Neuron (in vitro differentiated cells): ENCODE data around the gene MALRD1.

ENCODE experiments used
- H2AFZ ChIP-seq: one replicate; pipeline ENCODE4 v1.6.1; 2013; ENCODE audit warnings: low read depth, mild to moderate bottlenecking, inconsistent platforms, low read length, moderate library complexity
- H3K27me3 ChIP-seq: one replicate; pipeline ENCODE4 v1.6.1; 2013; ENCODE audit warnings: low read length; ENCODE audit not compliant: insufficient read depth
- H3K36me3 ChIP-seq: one replicate; pipeline ENCODE4 v1.6.1; 2013; ENCODE audit warnings: low read length; ENCODE audit not compliant: insufficient read depth
- H3K4me1 ChIP-seq: one replicate; pipeline ENCODE4 v1.6.1; 2013; ENCODE audit warnings: low read length; ENCODE audit not compliant: insufficient read depth
- H3K4me3 ChIP-seq: 2 replicates; pipeline ENCODE4 v1.5.1; 2013; ENCODE audit warnings: mild to moderate bottlenecking, low read length, moderate library complexity
- H3K9me3 ChIP-seq: one replicate; pipeline ENCODE4 v1.6.1; 2013; ENCODE audit warnings: low read length

The MALRD1 gene

DNA sequence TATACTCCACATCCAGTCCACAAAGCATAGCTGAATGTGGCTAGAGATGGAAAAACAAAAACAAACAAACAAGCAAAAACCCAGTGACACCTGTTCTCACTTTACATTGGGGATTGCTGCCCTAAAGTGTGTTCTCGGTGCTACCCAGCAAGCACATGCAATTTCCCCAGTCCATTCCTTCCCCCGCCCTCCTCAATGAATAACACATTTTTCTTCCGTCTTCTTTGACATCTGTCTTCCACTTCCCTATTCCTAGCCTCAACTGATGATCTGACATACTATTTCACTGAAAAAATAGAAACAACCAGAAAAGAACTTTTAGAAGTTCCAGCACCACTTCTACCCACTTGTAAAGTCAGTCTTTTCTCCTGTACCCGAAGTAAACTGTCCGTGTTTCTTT lies 147.1 kb downstream of the MALRD1 start:
- Histone ChIP-seq H2AFZ (no peak overlapping the region), H3K9me3 (no peaks in the 10 kb centered on the region), H3K4me1 (no peaks in the 10 kb centered on the region), H3K4me3 (no peak overlapping the region), H3K36me3 (no peaks in the 10 kb centered on the region), H3K27me3 (no peaks in the 10 kb centered on the region)

DNA sequence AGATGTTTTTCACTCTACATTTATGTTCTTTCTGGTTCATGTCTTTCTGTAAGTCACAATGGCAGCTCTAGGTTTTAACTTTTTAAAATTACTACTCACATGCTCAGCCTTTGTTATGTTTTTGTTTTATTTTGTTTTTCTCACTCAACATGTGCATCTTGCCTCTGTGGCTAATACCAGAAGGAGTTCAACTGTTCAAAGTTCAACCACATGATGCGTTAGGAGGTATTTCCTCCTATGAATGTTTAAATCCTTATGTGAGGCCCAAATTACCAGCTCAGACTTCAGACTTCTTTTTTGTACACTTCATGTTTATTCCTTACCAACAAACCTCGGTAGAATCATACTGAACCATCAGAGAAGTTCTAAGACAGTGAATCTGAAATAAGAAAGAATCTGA lies 151.6 kb downstream of the MALRD1 start:
- Histone ChIP-seq H3K27me3 (no peaks in the 10 kb centered on the region), H2AFZ (no peak overlapping the region), H3K36me3 (no peaks in the 10 kb centered on the region), H3K9me3 (no peaks in the 10 kb centered on the region), H3K4me3 (no peak overlapping the region), H3K4me1 (no peaks in the 10 kb centered on the region)

DNA sequence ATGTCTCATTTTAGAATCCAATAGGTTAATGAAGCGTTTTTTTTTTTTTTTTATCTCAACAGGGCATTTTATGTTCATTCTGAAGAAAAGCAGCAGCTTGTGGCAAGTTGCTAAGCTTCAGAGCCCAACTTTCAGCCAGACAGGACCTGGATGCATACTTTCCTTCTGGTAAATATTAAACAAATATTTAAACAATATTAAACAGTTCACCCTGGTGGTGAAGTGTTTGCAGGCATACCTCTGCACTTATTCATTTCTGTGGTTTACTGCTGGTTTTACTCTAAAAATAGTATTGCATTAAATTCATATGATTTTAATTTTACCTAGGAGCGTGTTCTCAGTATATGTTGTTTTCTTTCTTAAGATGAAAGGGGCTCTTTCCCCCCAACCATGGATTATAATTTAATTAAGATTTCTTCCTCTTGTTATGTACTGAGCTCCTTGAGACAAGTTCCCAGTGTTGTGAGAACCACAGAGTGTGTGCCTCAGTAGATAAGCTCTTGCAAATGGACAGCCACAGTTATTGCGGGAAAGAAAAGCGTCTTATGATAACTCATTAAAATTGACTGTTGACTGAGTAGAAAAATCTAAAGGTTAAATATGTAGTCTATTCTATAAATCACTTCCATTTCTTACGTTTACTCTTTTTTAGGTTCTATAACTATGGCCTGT lies 155.8 kb downstream of the MALRD1 start:
- Histone ChIP-seq H3K4me1 (peaks cover 5% of the 10 kb centered on the region), H3K4me3 (no peak overlapping the region), H3K27me3 (no peaks in the 10 kb centered on the region), H3K36me3 (no peaks in the 10 kb centered on the region), H3K9me3 (no peaks in the 10 kb centered on the region), H2AFZ (no peak overlapping the region)

DNA sequence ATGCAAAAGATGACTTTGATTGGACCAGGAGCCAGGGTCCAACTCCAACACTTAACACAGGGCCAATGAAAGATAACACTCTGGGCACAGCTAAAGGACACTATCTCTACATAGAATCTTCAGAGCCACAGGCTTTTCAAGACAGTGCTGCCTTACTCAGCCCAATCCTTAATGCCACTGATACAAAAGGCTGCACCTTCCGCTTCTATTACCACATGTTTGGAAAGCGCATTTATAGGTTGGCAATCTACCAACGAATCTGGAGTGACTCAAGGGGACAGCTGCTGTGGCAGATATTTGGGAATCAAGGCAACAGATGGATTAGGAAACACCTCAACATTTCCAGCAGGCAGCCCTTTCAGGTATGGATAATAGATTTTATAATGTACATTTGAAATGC lies 160.7 kb downstream of the MALRD1 start:
- Histone ChIP-seq H3K36me3 (no peaks in the 10 kb centered on the region), H3K4me1 (peaks cover 5% of the 10 kb centered on the region), H3K4me3 (no peak overlapping the region), H3K27me3 (no peaks in the 10 kb centered on the region), H3K9me3 (no peaks in the 10 kb centered on the region), H2AFZ (no peak overlapping the region)

DNA sequence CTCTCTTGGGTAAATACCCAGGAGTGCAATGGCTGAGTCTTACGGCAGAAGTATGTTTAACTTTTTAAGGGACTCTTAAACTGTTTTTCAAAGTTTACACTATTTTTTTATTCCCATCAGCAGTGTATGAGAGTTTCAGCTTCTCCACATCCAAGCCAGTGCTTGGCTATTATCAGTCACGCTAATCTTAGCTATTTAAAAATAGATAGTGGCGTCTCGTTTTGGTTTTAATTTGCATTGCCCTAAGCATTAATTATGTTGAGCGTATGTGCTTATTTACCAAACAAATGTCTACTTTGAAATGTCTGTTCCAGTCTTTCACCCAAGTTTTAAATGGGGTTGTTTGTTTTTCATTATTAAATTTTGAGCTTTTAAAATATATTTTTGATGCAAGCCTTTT lies 164.0 kb downstream of the MALRD1 start:
- Histone ChIP-seq H3K9me3 (no peaks in the 10 kb centered on the region), H3K4me3 (no peak overlapping the region), H3K4me1 (no peaks in the 10 kb centered on the region)

DNA sequence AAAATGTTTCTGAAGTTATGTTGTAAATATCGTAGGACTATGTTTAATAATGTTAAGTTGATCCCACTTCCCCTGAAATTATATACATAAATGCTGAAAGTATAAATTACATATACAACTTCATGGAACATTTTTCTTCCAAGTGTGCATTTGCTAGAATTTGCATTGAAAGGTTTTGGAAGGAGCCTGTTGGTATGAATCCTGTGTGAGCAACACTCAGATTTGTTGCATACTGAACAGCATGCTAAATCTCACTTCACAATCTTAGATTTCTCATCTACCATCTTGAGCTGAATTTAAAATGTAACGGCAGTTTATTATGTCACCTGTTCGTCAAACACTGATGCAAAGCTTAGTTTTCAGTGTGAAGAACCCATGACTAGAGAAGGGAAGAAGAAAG lies 172.6 kb downstream of the MALRD1 start:
- no peak overlapping the region for H2AFZ ChIP-seq
- H3K27me3 ChIP-seq: no peaks in the 10 kb centered on the region
- no peaks in the 10 kb centered on the region for H3K9me3 ChIP-seq
- no peaks in the 10 kb centered on the region for H3K4me1 ChIP-seq
- H3K36me3 ChIP-seq: no peaks in the 10 kb centered on the region
- no peak overlapping the region for H3K4me3 ChIP-seq

More for the DNA sequence above, 164.0 kb downstream of the MALRD1 start:
- H3K27me3 ChIP-seq: no peaks in the 10 kb centered on the region
- no peak overlapping the region for H2AFZ ChIP-seq
- no peaks in the 10 kb centered on the region for H3K36me3 ChIP-seq

DNA sequence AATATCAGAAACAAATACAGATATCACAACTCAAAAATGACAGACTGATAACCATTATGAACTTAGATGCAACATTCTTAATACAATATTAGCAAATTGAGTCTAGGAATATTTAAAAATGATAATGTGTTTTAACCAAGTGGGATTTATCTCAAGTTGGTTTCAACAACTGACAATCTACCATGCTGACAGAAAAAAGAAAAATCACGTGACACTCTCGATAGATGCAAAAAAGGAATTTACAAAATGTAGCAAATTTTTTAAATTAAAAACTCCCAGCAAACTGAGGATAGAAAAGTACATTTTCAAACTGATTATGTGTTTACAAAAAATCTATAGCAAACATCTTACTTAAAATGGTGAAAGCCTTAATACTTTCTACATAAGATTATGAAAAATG lies 177.4 kb downstream of the MALRD1 start:
- Histone ChIP-seq H2AFZ (no peak overlapping the region), H3K4me3 (no peak overlapping the region), H3K27me3 (no peaks in the 10 kb centered on the region), H3K36me3 (no peaks in the 10 kb centered on the region), H3K9me3 (no peaks in the 10 kb centered on the region), H3K4me1 (no peaks in the 10 kb centered on the region)

DNA sequence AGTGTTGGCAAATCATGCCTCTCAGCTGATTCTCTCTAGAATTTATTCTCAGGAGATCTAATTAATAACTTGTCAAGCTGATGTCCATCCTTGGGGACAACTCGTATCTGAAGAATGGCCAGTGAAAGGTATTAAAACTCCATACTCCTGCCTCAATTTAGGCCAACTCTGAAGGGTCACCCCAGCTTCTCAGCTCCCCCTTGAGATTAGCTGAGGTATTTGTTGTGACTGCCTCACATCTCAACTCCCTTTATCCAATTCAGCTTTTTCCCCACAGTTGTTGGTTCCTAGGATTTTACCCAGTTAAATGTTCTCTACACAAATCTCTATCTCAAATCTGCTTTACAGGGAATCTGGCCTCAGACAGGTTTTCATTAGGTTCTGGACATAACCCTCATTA lies 182.4 kb downstream of the MALRD1 start:
- Histone ChIP-seq H2AFZ (no peak overlapping the region), H3K27me3 (no peaks in the 10 kb centered on the region), H3K9me3 (no peaks in the 10 kb centered on the region), H3K36me3 (no peaks in the 10 kb centered on the region), H3K4me3 (no peak overlapping the region), H3K4me1 (no peaks in the 10 kb centered on the region)

DNA sequence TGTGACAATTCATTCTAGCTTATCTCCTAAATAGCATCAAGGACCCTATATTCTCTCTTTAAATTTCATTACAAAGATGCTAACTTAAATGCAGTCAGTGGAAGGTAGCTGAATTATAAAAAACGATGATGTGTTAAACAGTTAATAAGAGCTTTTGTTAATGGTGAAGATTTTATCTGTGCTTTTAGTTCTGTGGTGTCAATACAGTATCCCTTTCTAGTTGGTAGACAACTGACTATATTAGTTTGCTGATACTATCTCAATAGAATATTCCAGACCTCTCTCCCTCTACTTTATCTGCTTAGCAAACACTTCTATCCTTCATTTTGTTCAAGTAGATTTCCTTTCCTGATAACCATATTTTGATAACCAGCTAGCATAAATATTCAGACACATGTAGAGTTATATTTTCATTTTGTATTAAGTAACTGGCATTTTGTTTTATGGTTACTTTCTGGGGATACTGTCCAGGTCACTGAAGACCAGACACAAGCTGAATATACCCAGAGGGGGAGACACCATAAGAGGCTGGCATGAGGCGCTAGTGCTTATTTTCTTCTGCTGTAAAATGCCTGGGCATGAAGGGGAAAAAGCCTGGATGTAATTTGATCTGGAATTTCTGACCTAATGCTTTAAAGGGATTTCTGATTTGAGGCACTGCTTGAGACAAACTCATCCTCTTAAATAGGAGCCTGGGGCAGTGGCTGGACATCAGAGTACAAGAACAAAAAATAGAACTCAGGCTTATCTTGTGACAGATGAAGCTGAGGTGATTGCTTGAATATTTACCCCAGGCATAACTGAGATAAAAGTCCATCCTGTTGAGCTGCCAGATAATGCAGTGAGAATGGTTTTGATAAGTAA lies 197.5 kb downstream of the MALRD1 start:
- Histone ChIP-seq H3K27me3 (no peaks in the 10 kb centered on the region), H3K36me3 (no peaks in the 10 kb centered on the region), H2AFZ (no peak overlapping the region), H3K4me3 (no peak overlapping the region), H3K4me1 (no peaks in the 10 kb centered on the region), H3K9me3 (no peaks in the 10 kb centered on the region)

DNA sequence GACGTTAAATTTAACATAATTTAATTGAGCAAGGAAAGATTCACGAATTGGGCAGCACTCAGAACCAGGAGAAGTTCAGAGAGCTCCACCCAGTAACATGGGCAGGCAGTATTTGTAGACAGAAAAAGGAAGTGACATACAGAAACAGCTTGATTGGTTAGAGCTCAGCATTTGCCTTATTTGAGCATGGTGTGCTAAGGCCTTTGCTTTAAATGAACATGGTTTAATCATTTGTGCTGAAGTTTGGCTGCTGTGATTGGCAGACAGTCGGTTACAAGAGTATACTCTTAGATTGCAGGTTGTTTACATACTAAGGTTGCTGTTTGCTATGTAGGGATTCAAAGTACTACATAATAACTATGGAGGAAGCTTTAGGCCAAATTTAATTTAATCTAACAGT lies 199.2 kb downstream of the MALRD1 start:
- no peaks in the 10 kb centered on the region for H3K27me3 ChIP-seq
- H3K9me3 ChIP-seq: no peaks in the 10 kb centered on the region
- H3K4me1 ChIP-seq: no peaks in the 10 kb centered on the region
- H3K4me3 ChIP-seq: no peak overlapping the region
- H2AFZ ChIP-seq: no peak overlapping the region
- no peaks in the 10 kb centered on the region for H3K36me3 ChIP-seq

DNA sequence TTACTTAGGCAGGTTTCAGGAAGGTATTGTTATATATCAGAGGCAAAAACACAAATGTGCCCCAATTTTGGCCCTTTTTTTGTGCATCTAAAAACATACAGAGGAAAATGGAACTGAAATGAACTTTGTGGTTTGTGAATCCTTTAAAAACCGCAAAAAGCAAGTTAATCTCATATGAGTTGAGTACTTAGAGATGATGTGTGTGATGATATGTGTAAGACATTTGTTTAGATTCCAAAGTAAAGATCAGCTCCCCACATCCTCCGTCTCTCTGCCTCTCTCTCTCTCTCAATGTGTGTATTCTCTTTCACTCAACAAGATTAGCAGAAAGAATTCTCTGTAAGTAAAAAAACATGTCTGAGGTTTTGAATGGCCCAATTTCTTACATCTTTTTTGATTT lies 201.9 kb downstream of the MALRD1 start:
- Histone ChIP-seq H3K9me3 (no peaks in the 10 kb centered on the region), H3K27me3 (no peaks in the 10 kb centered on the region), H3K4me3 (no peak overlapping the region), H3K4me1 (no peaks in the 10 kb centered on the region), H3K36me3 (no peaks in the 10 kb centered on the region), H2AFZ (no peak overlapping the region)

DNA sequence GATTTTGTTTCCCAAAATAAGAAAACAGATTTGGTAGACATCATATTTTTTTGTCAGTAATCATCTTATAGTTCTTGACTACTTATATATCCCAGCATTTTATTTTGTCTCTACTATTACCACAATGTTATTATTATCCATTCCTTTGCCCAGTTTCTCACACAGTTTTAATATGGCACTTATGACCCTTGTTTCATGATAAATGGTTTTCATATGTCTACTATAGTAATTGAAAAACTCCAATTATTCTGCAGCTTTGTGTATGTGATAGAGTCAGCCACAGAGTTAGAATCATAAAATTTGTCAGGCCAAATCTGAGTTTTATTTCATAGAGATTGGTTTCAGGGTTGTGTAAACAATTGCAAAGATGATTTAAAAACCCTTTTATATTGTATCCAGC lies 203.9 kb downstream of the MALRD1 start:
- no peaks in the 10 kb centered on the region for H3K4me1 ChIP-seq
- H3K9me3 ChIP-seq: no peaks in the 10 kb centered on the region
- no peak overlapping the region for H3K4me3 ChIP-seq
- H2AFZ ChIP-seq: no peak overlapping the region
- H3K27me3 ChIP-seq: no peaks in the 10 kb centered on the region
- no peaks in the 10 kb centered on the region for H3K36me3 ChIP-seq

DNA sequence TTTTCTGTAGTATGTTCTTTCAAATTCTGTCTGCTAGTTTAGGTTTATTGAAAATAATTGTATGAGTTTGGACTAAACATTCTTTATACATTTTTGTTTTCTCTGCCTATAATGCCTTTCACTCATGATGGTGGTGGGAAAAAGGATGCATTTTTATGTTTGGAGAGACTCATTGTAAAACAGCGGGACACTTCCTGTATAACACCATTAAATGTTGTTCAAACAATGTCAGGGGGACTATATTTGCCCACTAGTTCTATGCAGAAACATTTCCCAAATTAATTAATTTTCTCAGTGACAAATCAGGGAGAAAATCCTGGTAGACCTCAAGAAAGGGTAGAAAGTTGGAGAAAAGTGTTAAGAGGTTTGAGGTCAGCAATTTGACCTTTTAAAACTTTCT lies 207.7 kb downstream of the MALRD1 start:
- Histone ChIP-seq H2AFZ (no peak overlapping the region), H3K4me1 (no peaks in the 10 kb centered on the region), H3K27me3 (no peaks in the 10 kb centered on the region), H3K36me3 (no peaks in the 10 kb centered on the region), H3K9me3 (no peaks in the 10 kb centered on the region), H3K4me3 (no peak overlapping the region)
